Spinal cord (tissue), 10 donors: ENCODE data around the gene ARHGAP10. TPM values are rescaled to one million over a fixed set of nuclear protein-coding genes. Genes with fewer than 3 reads are reported as not detected.

ENCODE experiments used
- DNase-seq, 6 donors: peaks; one replicate each; pipeline versions ENCODE4 v3.0.0 to v3.0.0-alpha.2; 2013 to 2015; ENCODE audit warnings: low spot score in 6 of 6, low read depth in 4 of 6
- H3K27ac ChIP-seq: one replicate; pipeline ENCODE4 v1.5.1; 2013; ENCODE audit warnings: low read depth, low read length, control low read depth
- H3K27me3 ChIP-seq: one replicate; pipeline ENCODE4 v1.6.1; 2013; ENCODE audit warnings: low read length; ENCODE audit not compliant: control insufficient read depth, insufficient read depth
- H3K36me3 ChIP-seq: one replicate; pipeline ENCODE4 v1.6.1; 2013; ENCODE audit warnings: low read length; ENCODE audit not compliant: control insufficient read depth, insufficient read depth
- H3K4me1 ChIP-seq: one replicate; pipeline ENCODE4 v1.6.1; 2013; ENCODE audit warnings: low read length; ENCODE audit not compliant: control insufficient read depth, insufficient read depth
- H3K4me3 ChIP-seq: one replicate; pipeline ENCODE4 v1.5.1; 2013; ENCODE audit warnings: low read depth, low read length, control low read depth
- H3K9me3 ChIP-seq: one replicate; pipeline ENCODE4 v1.6.1; 2013; ENCODE audit warnings: low read length; ENCODE audit not compliant: control insufficient read depth, insufficient read depth
- WGBS: methylation state at CpG from one replicate; pipeline ENCODE4 v1.1.5; 2013; ENCODE audit warnings: missing lambda C conversion rate; ENCODE audit not compliant: insufficient coverage; 5-methylcytosine and 5-hydroxymethylcytosine counted together
- polyA plus RNA-seq, 2 donors: library from polyadenylated mRNA; unstranded; fragments of 120-200 nt; gene quantifications; one replicate each; pipeline ENCODE4 v1.2.1, GENCODE V29; 2013; ENCODE audit not compliant: insufficient read length in 2 of 2
- total RNA-seq, 2 donors: library from RNA; depleted of rRNA in 1 of 2; stranded (reverse); fragments of 120-200 nt in 1 of 2; fragments of >200 nt in 1 of 2; gene quantifications; one replicate each; pipeline versions ENCODE4 v1.2.3 to v1.2.4, GENCODE V29; 2013 to 2014
- donor health status: healthy.

ARHGAP10 gene
- total and polyA plus RNA-seq, 4 donors, result 6.4 to 27.8 (median 17.4) TPM

DNA sequence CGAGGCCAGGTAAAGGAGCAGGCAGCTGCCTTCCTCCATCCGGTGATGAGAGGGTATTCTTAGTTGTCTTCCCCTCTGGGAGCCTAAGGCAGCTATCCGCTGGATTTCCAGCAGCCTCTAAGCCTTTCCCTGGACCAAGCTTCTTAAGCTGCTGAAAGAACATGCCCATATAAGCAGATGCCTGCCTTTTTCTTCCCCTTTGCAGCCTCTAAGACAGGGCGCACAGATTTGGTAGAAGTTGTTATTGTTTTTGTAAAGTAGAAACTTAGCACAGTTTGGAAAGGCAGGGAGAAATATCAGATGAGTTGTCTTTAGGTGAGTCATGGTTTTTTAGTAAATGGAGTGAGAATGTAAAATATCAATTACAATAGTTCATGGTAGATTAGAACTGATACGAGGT, 210.8 kb downstream of the ARHGAP10 start:
- Histone ChIP-seq H3K9me3 (no peaks in the 10 kb centered on the region), H3K27ac (no peak overlapping the region), H3K4me3 (no peak overlapping the region), H3K36me3 (no peaks in the 10 kb centered on the region), H3K4me1 (no peaks in the 10 kb centered on the region), H3K27me3 (no peaks in the 10 kb centered on the region)
- WGBS, result no CpG with 5 or more reads among the region's 5 CpGs
- no peak for DNase-seq

DNA sequence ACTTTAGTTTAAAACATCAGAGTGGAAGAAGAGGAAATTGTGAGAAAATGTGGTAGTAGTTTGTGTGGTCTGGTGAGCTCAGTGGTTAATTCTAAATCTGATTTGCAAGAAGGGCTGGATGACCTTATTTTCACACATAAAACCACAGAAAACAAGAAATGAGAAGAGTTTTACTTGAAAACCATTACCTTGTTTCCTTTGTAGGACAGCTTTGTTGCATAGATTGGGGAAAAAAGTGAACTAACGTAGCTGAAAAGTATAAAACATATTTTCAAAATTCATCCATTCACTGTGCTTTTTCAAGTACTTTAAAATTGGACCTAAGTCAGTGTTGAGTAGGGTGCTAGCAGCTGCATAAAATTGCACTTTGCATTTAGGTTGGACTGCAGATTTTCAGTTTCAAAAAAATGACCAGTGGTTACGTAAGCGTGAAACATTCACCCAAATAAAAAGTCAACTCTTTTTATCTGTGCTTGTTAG, 211.3 kb downstream of the ARHGAP10 start:
- no CpG with 5 or more reads among the region's 3 CpGs for WGBS
- H3K27ac ChIP-seq, result no peak overlapping the region
- H3K4me3 ChIP-seq, result no peak overlapping the region
- DNase-seq, result no peak
- no peaks in the 10 kb centered on the region for H3K4me1 ChIP-seq
- H3K9me3 ChIP-seq, result no peaks in the 10 kb centered on the region
- no peaks in the 10 kb centered on the region for H3K27me3 ChIP-seq
- no peaks in the 10 kb centered on the region for H3K36me3 ChIP-seq

DNA sequence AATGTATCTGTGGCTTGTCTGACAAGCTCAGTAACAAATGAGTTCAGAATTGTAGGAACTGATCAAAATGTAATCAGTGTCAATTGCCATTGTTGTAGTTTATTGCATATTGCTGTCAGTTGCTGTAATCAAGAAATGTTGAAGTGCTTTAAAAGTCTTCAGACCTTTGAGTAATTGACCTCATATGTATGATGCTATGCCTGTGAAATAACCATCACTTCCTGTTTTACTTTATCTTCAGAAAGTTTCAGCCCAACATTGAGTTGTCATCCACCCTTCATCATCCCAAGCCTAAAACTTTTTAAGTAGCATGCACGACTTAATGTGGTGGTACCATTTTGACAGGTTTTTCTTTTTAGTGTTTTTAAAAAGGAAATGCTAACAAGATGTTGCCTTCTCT, 212.4 kb downstream of the ARHGAP10 start:
- H3K9me3 ChIP-seq, result no peaks in the 10 kb centered on the region
- no peak overlapping the region for H3K27ac ChIP-seq
- DNase-seq, result no peak
- no peaks in the 10 kb centered on the region for H3K36me3 ChIP-seq
- H3K4me3 ChIP-seq, result no peak overlapping the region
- WGBS, result no CpG with 5 or more reads among the region's 1 CpG
- H3K4me1 ChIP-seq, result no peaks in the 10 kb centered on the region
- H3K27me3 ChIP-seq, result no peaks in the 10 kb centered on the region

DNA sequence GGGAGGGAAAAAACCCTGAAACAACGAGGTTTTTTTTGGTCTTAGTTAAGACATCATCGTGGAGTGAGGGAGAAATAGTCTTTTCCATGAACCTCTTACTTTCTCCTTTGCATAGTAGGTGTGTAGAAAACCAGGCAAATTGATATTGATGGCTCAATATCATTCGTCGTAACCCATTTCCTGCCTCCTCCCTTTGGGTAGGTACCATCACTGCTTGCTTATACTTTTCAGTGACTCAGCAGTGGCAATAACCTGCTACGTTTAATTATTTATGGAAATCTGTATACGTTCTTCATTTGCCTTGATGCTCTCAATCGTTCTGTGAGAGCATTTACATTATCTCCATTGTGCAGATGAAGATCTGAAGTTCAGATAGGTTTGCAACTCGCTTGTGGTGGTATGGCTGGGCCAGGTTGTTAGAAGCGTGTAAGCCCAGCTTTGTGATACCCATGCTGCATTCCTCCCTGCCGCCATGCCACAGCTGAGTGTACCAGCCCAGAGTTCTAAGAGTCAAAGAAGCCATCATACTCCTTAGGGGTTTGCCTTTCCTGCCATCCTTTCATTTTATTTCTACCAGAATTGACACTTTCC, 212.9 kb downstream of the ARHGAP10 start:
- no peaks in the 10 kb centered on the region for H3K4me1 ChIP-seq
- no peaks in the 10 kb centered on the region for H3K36me3 ChIP-seq
- DNase-seq, result no peak
- H3K9me3 ChIP-seq, result no peaks in the 10 kb centered on the region
- WGBS, result 91% methylated on average over 8 of the region's 10 CpGs
- no peak overlapping the region for H3K4me3 ChIP-seq
- no peaks in the 10 kb centered on the region for H3K27me3 ChIP-seq
- H3K27ac ChIP-seq, result no peak overlapping the region

DNA sequence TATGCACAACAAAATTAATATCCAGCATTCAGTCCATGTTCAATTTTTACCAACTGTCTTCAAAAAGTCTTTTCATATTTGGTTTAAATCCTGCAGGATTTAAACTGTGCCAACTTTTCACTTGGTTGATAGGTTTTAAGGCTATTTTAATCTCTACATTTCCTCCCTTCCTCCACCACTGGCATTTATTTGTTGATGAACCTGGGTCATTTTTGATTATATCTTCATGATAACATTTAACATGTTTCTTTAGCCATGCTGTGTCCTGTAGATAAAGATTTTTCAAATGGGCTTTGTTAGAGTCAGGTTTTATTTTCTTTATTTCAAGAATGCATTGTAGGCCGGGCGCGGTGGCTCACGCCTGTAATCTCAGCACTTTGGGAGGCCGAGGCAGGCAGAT, 216.4 kb downstream of the ARHGAP10 start:
- H3K36me3 ChIP-seq, result no peaks in the 10 kb centered on the region
- H3K4me3 ChIP-seq, result no peak overlapping the region
- H3K27ac ChIP-seq, result no peak overlapping the region
- no peaks in the 10 kb centered on the region for H3K27me3 ChIP-seq
- WGBS, result no CpG with 5 or more reads among the region's 5 CpGs
- H3K4me1 ChIP-seq, result no peaks in the 10 kb centered on the region
- no peaks in the 10 kb centered on the region for H3K9me3 ChIP-seq
- no peak for DNase-seq

DNA sequence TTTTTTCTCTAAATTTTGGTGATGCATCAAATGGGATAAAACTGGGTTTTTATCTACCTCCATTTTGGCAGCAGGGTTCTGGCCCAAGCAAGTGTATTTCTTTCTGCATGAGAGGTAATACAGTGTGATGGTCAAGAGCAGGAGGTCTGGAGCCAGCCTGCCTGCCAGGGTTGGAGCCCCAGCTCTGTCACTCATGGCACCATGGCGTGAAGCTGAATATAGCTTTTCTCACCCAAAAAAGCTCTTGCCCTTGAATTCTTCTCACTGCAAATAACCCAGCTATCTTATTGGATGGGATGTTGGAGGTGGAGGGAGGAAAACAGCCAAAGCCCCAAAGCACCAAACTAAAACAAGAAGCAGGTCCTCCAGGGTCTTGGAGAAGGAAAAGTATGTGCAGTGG, 218.4 kb downstream of the ARHGAP10 start:
- Histone ChIP-seq H3K36me3 (no peaks in the 10 kb centered on the region), H3K4me1 (no peaks in the 10 kb centered on the region), H3K4me3 (no peak overlapping the region), H3K27me3 (no peaks in the 10 kb centered on the region), H3K27ac (no peak overlapping the region), H3K9me3 (no peaks in the 10 kb centered on the region)
- WGBS, result no CpG with 5 or more reads among the region's 1 CpG
- no peak for DNase-seq

DNA sequence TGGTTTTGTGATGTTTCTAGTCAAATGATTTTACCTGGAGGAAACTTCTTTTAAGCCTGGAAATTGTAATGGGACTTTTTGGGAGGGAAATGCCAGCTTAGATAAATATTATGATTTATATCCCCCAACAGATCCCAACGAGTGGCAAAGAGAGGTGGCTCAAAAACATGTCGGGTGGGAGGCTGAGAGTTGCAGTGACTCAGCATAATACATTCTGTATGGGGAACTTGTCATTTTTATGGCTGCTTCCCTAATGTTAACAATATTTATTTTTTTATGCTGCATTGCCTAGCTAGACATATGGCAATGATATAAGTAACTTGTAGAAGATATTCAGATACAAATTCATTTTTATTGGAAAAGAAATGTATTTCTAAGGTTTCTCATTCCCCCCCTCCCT, 219.0 kb downstream of the ARHGAP10 start:
- H3K27me3 ChIP-seq, result no peaks in the 10 kb centered on the region
- H3K27ac ChIP-seq, result no peak overlapping the region
- no peaks in the 10 kb centered on the region for H3K9me3 ChIP-seq
- H3K36me3 ChIP-seq, result no peaks in the 10 kb centered on the region
- DNase-seq, result no peak
- no peaks in the 10 kb centered on the region for H3K4me1 ChIP-seq
- no peak overlapping the region for H3K4me3 ChIP-seq
- no CpG with 5 or more reads among the region's 2 CpGs for WGBS

DNA sequence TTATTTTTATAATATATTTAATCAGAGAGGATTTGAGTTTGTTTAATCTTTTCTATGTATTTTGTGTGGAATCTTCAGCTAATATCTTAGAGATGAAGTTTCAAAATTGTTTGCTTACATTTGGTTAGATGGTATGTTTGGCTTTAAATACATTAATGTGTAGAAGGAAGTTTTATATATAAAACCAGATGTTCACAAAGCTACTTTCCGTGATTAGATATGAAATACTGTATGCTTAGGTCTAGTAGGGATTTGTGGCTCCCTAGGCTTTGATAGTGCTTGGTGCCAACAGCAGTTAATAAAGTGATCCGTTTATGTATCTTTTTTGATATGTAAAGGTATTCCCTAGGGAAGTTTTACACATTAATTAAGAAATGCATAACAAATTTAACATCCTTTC, 223.0 kb downstream of the ARHGAP10 start:
- no peaks in the 10 kb centered on the region for H3K36me3 ChIP-seq
- DNase-seq, result no peak
- no peak overlapping the region for H3K4me3 ChIP-seq
- H3K4me1 ChIP-seq, result no peaks in the 10 kb centered on the region
- H3K9me3 ChIP-seq, result no peaks in the 10 kb centered on the region
- no peaks in the 10 kb centered on the region for H3K27me3 ChIP-seq
- no peak overlapping the region for H3K27ac ChIP-seq
- no CpG with 5 or more reads among the region's 2 CpGs for WGBS

DNA sequence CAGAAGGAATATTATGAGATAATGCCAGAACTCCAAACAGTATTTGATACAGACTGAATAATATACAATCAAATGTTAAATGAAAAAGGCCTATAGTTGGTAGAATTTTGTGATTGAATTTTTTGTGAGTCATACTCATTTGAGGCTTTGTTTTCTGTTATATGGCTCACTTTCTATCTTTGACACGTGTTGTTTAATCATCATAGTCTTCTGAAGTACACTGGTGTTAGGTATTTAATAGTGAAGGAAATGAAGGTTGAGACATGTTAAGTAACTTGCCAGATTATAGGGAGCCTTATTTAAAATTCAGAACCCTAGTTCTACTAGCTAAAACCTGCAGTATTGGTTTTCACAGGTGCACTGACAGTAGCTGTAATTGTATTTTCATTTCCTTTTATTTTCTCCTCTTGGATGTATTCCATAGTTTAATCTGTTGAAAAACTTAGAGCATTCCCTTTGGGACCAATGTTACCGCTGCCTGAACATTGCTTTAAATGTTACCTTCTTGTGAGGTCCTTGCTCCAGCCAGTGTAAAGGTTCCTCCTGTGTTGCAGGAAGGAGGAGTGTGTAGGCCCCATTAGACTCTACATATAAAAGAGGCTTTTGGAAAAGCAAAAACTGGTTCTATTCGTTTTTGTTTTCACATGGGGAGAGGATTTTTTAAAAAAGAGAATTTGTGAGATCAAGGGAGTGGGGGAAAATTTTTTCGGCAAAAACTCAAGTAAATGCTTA, 224.1 kb downstream of the ARHGAP10 start:
- Histone ChIP-seq H3K27me3 (no peaks in the 10 kb centered on the region), H3K4me3 (no peak overlapping the region), H3K9me3 (no peaks in the 10 kb centered on the region), H3K36me3 (no peaks in the 10 kb centered on the region), H3K27ac (no peak overlapping the region), H3K4me1 (no peaks in the 10 kb centered on the region)
- 34% methylated on average over 3 of the region's 4 CpGs for WGBS
- peak in 1 of 6 donors; percentile 31 for DNase-seq

DNA sequence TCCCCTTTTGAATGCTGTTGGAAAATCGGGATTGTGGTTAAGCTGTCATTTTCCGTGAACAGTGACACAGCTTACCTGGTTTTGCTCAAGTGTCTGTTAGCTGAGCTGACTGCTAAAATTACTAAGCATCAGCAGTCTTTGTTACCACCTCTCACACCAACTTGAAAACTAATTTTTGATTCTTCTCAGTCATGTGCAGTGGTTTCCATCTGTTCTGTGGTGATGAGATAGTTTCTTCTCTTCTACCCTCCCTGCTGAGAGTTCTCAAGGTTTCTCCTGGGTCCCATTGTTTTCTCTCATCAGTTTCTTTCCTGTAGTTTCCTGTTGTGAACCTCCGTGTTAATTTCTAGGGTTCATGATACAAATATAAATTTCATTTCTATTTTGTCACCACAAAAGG, 225.6 kb downstream of the ARHGAP10 start:
- H3K36me3 ChIP-seq, result no peaks in the 10 kb centered on the region
- no peak for DNase-seq
- no peak overlapping the region for H3K27ac ChIP-seq
- WGBS, result 67% methylated on average over 1 of the region's 3 CpGs
- H3K27me3 ChIP-seq, result no peaks in the 10 kb centered on the region
- H3K4me3 ChIP-seq, result no peak overlapping the region
- H3K9me3 ChIP-seq, result no peaks in the 10 kb centered on the region
- H3K4me1 ChIP-seq, result no peaks in the 10 kb centered on the region
